ENCODE data around the gene MAPKAP1. TPM values are rescaled to one million over a fixed set of nuclear protein-coding genes. Genes with fewer than 3 reads are reported as not detected.

MAPKAP1 gene
- total RNA-seq, 1 donor from 2014 or later: 74.6 TPM

GRCh38 chr9:125564631-125565030 lies 142.4 kb downstream of the MAPKAP1 start:
- no peak for TF ChIP-seq CTCF (IDR thresholded peaks at IDR 0.05; ENCODE audit: unreplicated experiment)
- H3K27me3 Mint-ChIP-seq: no peaks in the 10 kb centered on the region

GRCh38 chr9:125561509-125562148 lies 145.4 kb downstream of the MAPKAP1 start:
- Mint-ChIP-seq H3K9me3 (ENCODE audit: low read depth) (no peaks in the 10 kb centered on the region), H3K4me3 (ENCODE audit: low read depth) (no peak overlapping the region), H3K36me3 (ENCODE audit: insufficient read depth) (peaks cover 2% of the 10 kb centered on the region), H3K4me1 (ENCODE audit: low read depth) (no peaks in the 10 kb centered on the region), H3K27me3 (no peaks in the 10 kb centered on the region), H3K27ac (no peak overlapping the region)
- no peak for DNase-seq (ENCODE audit: low spot score, unreplicated experiment)
- no peak for TF ChIP-seq CTCF (IDR thresholded peaks at IDR 0.05; ENCODE audit: unreplicated experiment)

More at GRCh38 chr9:125564631-125565030, 142.4 kb downstream of the MAPKAP1 start:
- Mint-ChIP-seq H3K27ac (no peak overlapping the region), H3K36me3 (ENCODE audit: insufficient read depth) (peaks cover 12% of the 10 kb centered on the region), H3K4me3 (ENCODE audit: low read depth) (no peak overlapping the region), H3K4me1 (ENCODE audit: low read depth) (no peaks in the 10 kb centered on the region), H3K9me3 (ENCODE audit: low read depth) (peaks cover 4% of the 10 kb centered on the region)
- DNase-seq (ENCODE audit: low spot score, unreplicated experiment): no peak

- DNase-seq (ENCODE audit: low spot score, unreplicated experiment): no peak
- peaks cover 4% of the 10 kb centered on the region for H3K36me3 Mint-ChIP-seq (ENCODE audit: insufficient read depth)
- H3K4me1 Mint-ChIP-seq (ENCODE audit: low read depth): no peaks in the 10 kb centered on the region
- no peaks in the 10 kb centered on the region for H3K27me3 Mint-ChIP-seq
- H3K9me3 Mint-ChIP-seq (ENCODE audit: low read depth): no peaks in the 10 kb centered on the region
- TF ChIP-seq CTCF (IDR thresholded peaks at IDR 0.05; ENCODE audit: unreplicated experiment): no peak
- no peak overlapping the region for H3K4me3 Mint-ChIP-seq (ENCODE audit: low read depth)
- no peak overlapping the region for H3K27ac Mint-ChIP-seq
These were observed 147.1 kb downstream of the MAPKAP1 start for GRCh38 chr9:125559894-125560293.

GRCh38 chr9:125559194-125559593 lies 147.8 kb downstream of the MAPKAP1 start:
- H3K9me3 Mint-ChIP-seq (ENCODE audit: low read depth): no peaks in the 10 kb centered on the region
- no peaks in the 10 kb centered on the region for H3K4me1 Mint-ChIP-seq (ENCODE audit: low read depth)
- H3K36me3 Mint-ChIP-seq (ENCODE audit: insufficient read depth): peaks cover 4% of the 10 kb centered on the region
- no peak for TF ChIP-seq CTCF (IDR thresholded peaks at IDR 0.05; ENCODE audit: unreplicated experiment)
- no peak overlapping the region for H3K4me3 Mint-ChIP-seq (ENCODE audit: low read depth)
- DNase-seq (ENCODE audit: low spot score, unreplicated experiment): no peak
- no peaks in the 10 kb centered on the region for H3K27me3 Mint-ChIP-seq
- H3K27ac Mint-ChIP-seq: no peak overlapping the region

GRCh38 chr9:125558453-125559092 lies 148.4 kb downstream of the MAPKAP1 start:
- Mint-ChIP-seq H3K4me3 (ENCODE audit: low read depth) (no peak overlapping the region), H3K27ac (no peak overlapping the region)
- peak; percentile 41 for DNase-seq (ENCODE audit: low spot score, unreplicated experiment)

More at GRCh38 chr9:125558453-125559092, 148.4 kb downstream of the MAPKAP1 start:
- no peaks in the 10 kb centered on the region for H3K9me3 Mint-ChIP-seq (ENCODE audit: low read depth)
- peak; percentile 85 for TF ChIP-seq CTCF (IDR thresholded peaks at IDR 0.05; ENCODE audit: unreplicated experiment)
- H3K4me1 Mint-ChIP-seq (ENCODE audit: low read depth): no peaks in the 10 kb centered on the region
- H3K27me3 Mint-ChIP-seq: no peaks in the 10 kb centered on the region
- H3K36me3 Mint-ChIP-seq (ENCODE audit: insufficient read depth): peaks cover 4% of the 10 kb centered on the region

All from progenitor cell of endocrine pancreas (in vitro differentiated cells).